Cardiac muscle cell (in vitro differentiated cells and primary cell): ENCODE results near the gene TFAP2D. TPM values are rescaled to one million over a fixed set of nuclear protein-coding genes. Genes with fewer than 3 reads are reported as not detected.

Experiments
- DNase-seq, 2 donors: peaks; one replicate each; pipeline versions ENCODE4 v3.0.0 to v3.0.0-alpha.2; 2010 to 2017; ENCODE audit warnings: low read depth in 1 of 2, low spot score in 1 of 2
- H3K27ac ChIP-seq: fragments of 200-600 bp; sonication (generic); 2 replicates; pipeline ENCODE4 v1.5.1; 2016
- H3K27me3 ChIP-seq: fragments of 200-600 bp; sonication (generic); 2 replicates; pipeline ENCODE4 v1.6.0; 2016; ENCODE audit warnings: control low read depth
- H3K36me3 ChIP-seq: fragments of 200-600 bp; sonication (generic); 2 replicates; pipeline ENCODE4 v1.5.1; 2016; ENCODE audit warnings: control low read depth
- H3K4me1 ChIP-seq: fragments of 200-600 bp; sonication (generic); 2 replicates; pipeline ENCODE4 v1.8.1; 2017; ENCODE audit warnings: low read depth, mild to moderate bottlenecking, mixed run types
- H3K4me3 ChIP-seq: fragments of 200-600 bp; sonication (generic); 2 replicates; pipeline ENCODE4 v1.5.1; 2016; ENCODE audit warnings: mild to moderate bottlenecking
- H3K9me3 ChIP-seq: fragments of 200-600 bp; sonication (generic); 2 replicates; pipeline ENCODE4 v1.5.1; 2017; ENCODE audit warnings: low read depth, mild to moderate bottlenecking, control low read depth
- CTCF ChIP-seq: IDR thresholded peaks from 2 replicates; pipeline ENCODE4 v1.5.1; 2012; ENCODE audit warnings: low read depth, mild to moderate bottlenecking, low read length
- polyA plus RNA-seq: library from polyadenylated mRNA; unstranded; fragments of >200 nt; fragmentation: Nextera tagmentation; extraction: Ambion mirVana; gene quantifications from 2 replicates; pipeline ENCODE4 v1.2.1, GENCODE V29; 2016
- total RNA-seq: library from RNA; depleted of rRNA; stranded (reverse); fragments of >200 nt; gene quantifications from 2 replicates; pipeline ENCODE4 v1.2.3, GENCODE V29; 2016

TFAP2D gene
- total and polyA plus RNA-seq, 2 experiments from 2014 or later, result not detected

- Histone ChIP-seq H3K4me3 (no peak overlapping the region), H3K9me3 (no peaks in the 10 kb centered on the region), H3K27ac (no peak overlapping the region), H3K36me3 (no peaks in the 10 kb centered on the region), H3K27me3 (peaks cover 98% of the 10 kb centered on the region), H3K4me1 (no peaks in the 10 kb centered on the region)
- TF ChIP-seq CTCF, result no peak
- DNase-seq, result peak in 1 of 2 donors; percentile 7
Observed at GRCh38 chr6:50707652-50708300, 5.5 kb upstream of the TFAP2D start.

- no peaks in the 10 kb centered on the region for H3K36me3 ChIP-seq
- no peak overlapping the region for H3K4me3 ChIP-seq
- H3K27ac ChIP-seq, result no peak overlapping the region
- no peak for DNase-seq
- H3K4me1 ChIP-seq, result no peaks in the 10 kb centered on the region
- peaks cover 98% of the 10 kb centered on the region for H3K27me3 ChIP-seq
- H3K9me3 ChIP-seq, result no peaks in the 10 kb centered on the region
- no peak for TF ChIP-seq CTCF
Observed at GRCh38 chr6:50708664-50709365, 4.5 kb upstream of the TFAP2D start.

GRCh38 chr6:50709366-50709734, 4.0 kb upstream of the TFAP2D start:
- TF ChIP-seq CTCF, result no peak
- Histone ChIP-seq H3K9me3 (no peaks in the 10 kb centered on the region), H3K27ac (no peak overlapping the region), H3K27me3 (peaks cover 100% of the 10 kb centered on the region), H3K36me3 (no peaks in the 10 kb centered on the region), H3K4me1 (no peaks in the 10 kb centered on the region), H3K4me3 (no peak overlapping the region)
- no peak for DNase-seq

- no peak for DNase-seq
- Histone ChIP-seq H3K27me3 (peaks cover 100% of the 10 kb centered on the region), H3K4me3 (no peak overlapping the region), H3K9me3 (no peaks in the 10 kb centered on the region), H3K4me1 (peaks cover 2% of the 10 kb centered on the region), H3K36me3 (no peaks in the 10 kb centered on the region), H3K27ac (no peak overlapping the region)
- no peak for TF ChIP-seq CTCF
Observed at GRCh38 chr6:50711686-50712085, 1.6 kb upstream of the TFAP2D start.

GRCh38 chr6:50712291-50712690, 1.0 kb upstream of the TFAP2D start:
- no peaks in the 10 kb centered on the region for H3K9me3 ChIP-seq
- peaks cover 2% of the 10 kb centered on the region for H3K4me1 ChIP-seq
- H3K27me3 ChIP-seq, result peaks cover 100% of the 10 kb centered on the region
- H3K36me3 ChIP-seq, result no peaks in the 10 kb centered on the region
- H3K27ac ChIP-seq, result no peak overlapping the region
- DNase-seq, result no peak
- no peak for TF ChIP-seq CTCF
- H3K4me3 ChIP-seq, result no peak overlapping the region
